Muscle of leg (tissue), 16 donors: ENCODE data around the gene UBE2Q1. TPM values are rescaled to one million over a fixed set of nuclear protein-coding genes. Genes with fewer than 3 reads are reported as not detected.

ENCODE experiments used
- DNase-seq: peaks from one replicate; pipeline ENCODE4 v3.0.0; 2013
- H3K27ac ChIP-seq: one replicate; pipeline ENCODE4 v1.5.1; 2013; ENCODE audit warnings: mild to moderate bottlenecking, low read length, control low read depth
- H3K27me3 ChIP-seq: one replicate; pipeline ENCODE4 v1.6.1; 2013; ENCODE audit warnings: low read length; ENCODE audit not compliant: control insufficient read depth, insufficient read depth
- H3K36me3 ChIP-seq: one replicate; pipeline ENCODE4 v1.6.1; 2013; ENCODE audit warnings: low read length; ENCODE audit not compliant: control insufficient read depth, insufficient read depth
- H3K4me1 ChIP-seq: one replicate; pipeline ENCODE4 v1.6.1; 2013; ENCODE audit warnings: low read length; ENCODE audit not compliant: control insufficient read depth, insufficient read depth
- H3K4me3 ChIP-seq: one replicate; pipeline ENCODE4 v1.5.1; 2013; ENCODE audit warnings: low read length, control low read depth
- H3K9me3 ChIP-seq: replicated peaks from 2 replicates; pipeline ENCODE4 v1.6.1; 2013; ENCODE audit warnings: low read depth, low read length; ENCODE audit not compliant: control insufficient read depth
- WGBS: methylation state at CpG from one replicate; pipeline ENCODE4 v1.1.5; 2013; ENCODE audit warnings: missing lambda C conversion rate; ENCODE audit not compliant: insufficient coverage; 5-methylcytosine and 5-hydroxymethylcytosine counted together
- long read RNA-seq, 11 donors: transcript quantifications; one replicate each; lab custom pipeline, GENCODE V29; 2026
- polyA plus RNA-seq, 8 donors: library from polyadenylated mRNA; unstranded; fragments of 120-200 nt; gene quantifications; one replicate each; pipeline versions ENCODE4 v1.2.1 to v1.2.3, GENCODE V29; 2013; ENCODE audit warnings: inconsistent platforms in 1 of 8, low replicate concordance in 1 of 8; ENCODE audit not compliant: insufficient read length in 8 of 8, insufficient read depth in 1 of 8
- total RNA-seq: library from RNA; stranded (reverse); fragments of 120-200 nt; gene quantifications from one replicate; pipeline ENCODE4 v1.2.4, GENCODE V29; 2013

UBE2Q1 gene
- total RNA-seq (21.8 TPM), polyA plus RNA-seq (10 to 100 TPM; 46.5 to 73.4 (median 68.2) TPM)
- long read RNA-seq, donor 1, transcript UBE2Q1-201 (13 exons, 3,210 nt), result major isoform, 6 of 6 reads
- long read RNA-seq, donor 1, partial matches to known transcripts, result 0 of 6 reads
- long read RNA-seq, donor 1, other reads (novel, unspliced or antisense), result 0 of 6 reads
- long read RNA-seq, donor 2, partial matches to known transcripts, result 0 of 2 reads
- long read RNA-seq, donor 2, other reads (novel, unspliced or antisense), result 0 of 2 reads
- long read RNA-seq, donor 3, transcript UBE2Q1-201 (13 exons, 3,210 nt), result major isoform, 24 of 35 reads
- long read RNA-seq, donor 3, partial matches to known transcripts, result 11 of 35 reads
- long read RNA-seq, donor 3, other reads (novel, unspliced or antisense), result 0 of 35 reads
- long read RNA-seq, donor 4, transcript UBE2Q1-201 (13 exons, 3,210 nt), result major isoform, 7 of 7 reads
- long read RNA-seq, donor 4, partial matches to known transcripts, result 0 of 7 reads
- long read RNA-seq, donor 4, other reads (novel, unspliced or antisense), result 0 of 7 reads
- long read RNA-seq, donor 5, transcript UBE2Q1-201 (13 exons, 3,210 nt), result major isoform, 15 of 25 reads
- long read RNA-seq, donor 5, partial matches to known transcripts, result 10 of 25 reads
- long read RNA-seq, donor 5, other reads (novel, unspliced or antisense), result 0 of 25 reads
- long read RNA-seq, donor 6, transcript UBE2Q1-201 (13 exons, 3,210 nt), result major isoform, 22 of 33 reads
- long read RNA-seq, donor 6, partial matches to known transcripts, result 11 of 33 reads
- long read RNA-seq, donor 6, other reads (novel, unspliced or antisense), result 0 of 33 reads
- long read RNA-seq, donor 7, transcript UBE2Q1-201 (13 exons, 3,210 nt), result major isoform, 13 of 13 reads
- long read RNA-seq, donor 7, partial matches to known transcripts, result 0 of 13 reads
- long read RNA-seq, donor 7, other reads (novel, unspliced or antisense), result 0 of 13 reads
- long read RNA-seq, donor 8, partial matches to known transcripts, result 0 of 4 reads
- long read RNA-seq, donor 8, other reads (novel, unspliced or antisense), result 0 of 4 reads
- long read RNA-seq, donor 9, transcript UBE2Q1-201 (13 exons, 3,210 nt), result major isoform, 7 of 7 reads
- long read RNA-seq, donor 9, partial matches to known transcripts, result 0 of 7 reads
- long read RNA-seq, donor 9, other reads (novel, unspliced or antisense), result 0 of 7 reads
- long read RNA-seq, donor 10, transcript UBE2Q1-201 (13 exons, 3,210 nt), result major isoform, 10 of 15 reads
- long read RNA-seq, donor 10, partial matches to known transcripts, result 5 of 15 reads
- long read RNA-seq, donor 10, other reads (novel, unspliced or antisense), result 0 of 15 reads
- long read RNA-seq, donor 11, transcript UBE2Q1-201 (13 exons, 3,210 nt), result major isoform, 7 of 15 reads
- long read RNA-seq, donor 11, partial matches to known transcripts, result 8 of 15 reads
- long read RNA-seq, donor 11, other reads (novel, unspliced or antisense), result 0 of 15 reads

GRCh38 chr1:154557939-154558719 is at the start of gene UBE2Q1:
Gene UBE2Q1 (minus strand): TSS chr1:154558662. CDS start chr1:154558553, 109 bp downstream.
- no peaks in the 10 kb centered on the region for H3K27me3 ChIP-seq
- DNase-seq, result peak; percentile 61
- no peaks in the 10 kb centered on the region for H3K9me3 ChIP-seq
- peak within 1 kb of the TSS; percentile 93 for H3K27ac ChIP-seq
- peaks cover 25% of the 10 kb centered on the region for H3K36me3 ChIP-seq
- under 1% methylated on average over 59 of the region's 69 CpGs for WGBS
- H3K4me3 ChIP-seq, result peak within 1 kb of the TSS; percentile 80
- H3K4me1 ChIP-seq, result peaks cover 32% of the 10 kb centered on the region

GRCh38 chr1:154607609-154608396 is 49.3 kb upstream of the UBE2Q1 start, which contains the start of gene ADAR:
Gene ADAR (minus strand): TSS chr1:154608186. CDS start chr1:154608006, 180 bp downstream.
- H3K4me1 ChIP-seq, result peaks cover 24% of the 10 kb centered on the region
- peak within 1 kb of the TSS; percentile 97 for H3K27ac ChIP-seq
- under 1% methylated on average over 56 of the region's 59 CpGs for WGBS

GRCh38 chr1:154607106-154607608 is 48.7 kb upstream of the UBE2Q1 start:
- peak overlapping the region; percentile 97 for H3K27ac ChIP-seq
- H3K9me3 ChIP-seq, result no peaks in the 10 kb centered on the region
- H3K4me1 ChIP-seq, result peaks cover 24% of the 10 kb centered on the region
- WGBS, result 30% methylated on average over 3 of the region's 11 CpGs
- no peaks in the 10 kb centered on the region for H3K27me3 ChIP-seq
- peak overlapping the region; percentile 69 for H3K4me3 ChIP-seq
- peak; percentile 39 for DNase-seq
- H3K36me3 ChIP-seq, result peaks cover 28% of the 10 kb centered on the region

More at GRCh38 chr1:154607609-154608396, 49.3 kb upstream of the UBE2Q1 start, which contains the start of gene ADAR:
- H3K4me3 ChIP-seq, result peak within 1 kb of the TSS; percentile 69
- peaks cover 23% of the 10 kb centered on the region for H3K36me3 ChIP-seq
- DNase-seq, result peak; percentile 99
- no peaks in the 10 kb centered on the region for H3K27me3 ChIP-seq
- H3K9me3 ChIP-seq, result no peaks in the 10 kb centered on the region

DNA sequence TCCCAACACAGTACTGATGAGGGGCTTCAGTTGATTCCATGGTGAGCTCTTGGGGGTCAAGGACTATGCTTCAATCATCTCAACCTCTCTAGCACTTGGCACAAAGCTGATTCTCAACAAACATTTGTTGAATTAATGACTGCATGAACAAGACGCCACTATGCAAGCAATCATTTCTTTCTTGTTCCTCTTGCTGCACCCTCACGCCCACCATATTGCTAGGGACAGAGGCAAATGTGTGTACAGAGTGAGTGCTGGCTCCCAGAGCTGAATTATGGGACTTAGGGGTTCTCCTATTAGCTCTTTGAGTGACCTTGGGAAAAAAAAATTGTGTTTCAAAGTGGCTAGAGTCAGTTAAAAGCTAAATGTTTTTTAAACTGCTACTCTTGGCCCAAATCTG is 47.1 kb upstream of the UBE2Q1 start:
- Histone ChIP-seq H3K36me3 (peaks cover 44% of the 10 kb centered on the region), H3K4me1 (peaks cover 24% of the 10 kb centered on the region), H3K9me3 (no peaks in the 10 kb centered on the region), H3K4me3 (no peak overlapping the region), H3K27ac (no peak overlapping the region), H3K27me3 (no peaks in the 10 kb centered on the region)
- no CpG with 5 or more reads among the region's 2 CpGs for WGBS
- no peak for DNase-seq

- no peaks in the 10 kb centered on the region for H3K9me3 ChIP-seq
- DNase-seq, result no peak
- peaks cover 63% of the 10 kb centered on the region for H3K36me3 ChIP-seq
- H3K4me3 ChIP-seq, result no peak overlapping the region
- WGBS, result 54% methylated on average over 2 of the region's 2 CpGs
- no peaks in the 10 kb centered on the region for H3K27me3 ChIP-seq
- no peak overlapping the region for H3K27ac ChIP-seq
- H3K4me1 ChIP-seq, result peaks cover 20% of the 10 kb centered on the region
These were observed 44.9 kb upstream of the UBE2Q1 start for GRCh38 chr1:154603317-154603716.

- H3K27ac ChIP-seq, result no peak overlapping the region
- H3K36me3 ChIP-seq, result peaks cover 88% of the 10 kb centered on the region
- no peak for DNase-seq
- H3K4me3 ChIP-seq, result no peak overlapping the region
- H3K9me3 ChIP-seq, result no peaks in the 10 kb centered on the region
- no peaks in the 10 kb centered on the region for H3K27me3 ChIP-seq
- peaks cover 3% of the 10 kb centered on the region for H3K4me1 ChIP-seq
- WGBS, result no CpG with 5 or more reads among the region's 3 CpGs
These were observed 41.2 kb upstream of the UBE2Q1 start for GRCh38 chr1:154599658-154600057.

- H3K4me1 ChIP-seq, result peaks cover 3% of the 10 kb centered on the region
- no CpG with 5 or more reads among the region's 3 CpGs for WGBS
- H3K9me3 ChIP-seq, result no peaks in the 10 kb centered on the region
- no peak overlapping the region for H3K27ac ChIP-seq
- DNase-seq, result no peak
- peaks cover 89% of the 10 kb centered on the region for H3K36me3 ChIP-seq
- H3K27me3 ChIP-seq, result no peaks in the 10 kb centered on the region
- no peak overlapping the region for H3K4me3 ChIP-seq
These were observed 40.6 kb upstream of the UBE2Q1 start for GRCh38 chr1:154598871-154599635.

GRCh38 chr1:154595621-154596020 is 37.2 kb upstream of the UBE2Q1 start:
- no peaks in the 10 kb centered on the region for H3K27me3 ChIP-seq
- H3K4me1 ChIP-seq, result no peaks in the 10 kb centered on the region
- no peak overlapping the region for H3K4me3 ChIP-seq
- no peak for DNase-seq
- H3K27ac ChIP-seq, result no peak overlapping the region
- no peaks in the 10 kb centered on the region for H3K9me3 ChIP-seq
- H3K36me3 ChIP-seq, result peaks cover 87% of the 10 kb centered on the region
- WGBS, result no CpG with 5 or more reads among the region's 1 CpG
